ENCODE measurements around the gene EN1.

The EN1 gene

GRCh38 chr2:118842661-118843482 is 4.6 kb downstream of the EN1 start:
- DNase-seq = no peak

- DNase-seq = no peak
Observed at GRCh38 chr2:118841828-118842461, 5.5 kb downstream of the EN1 start.

DNA sequence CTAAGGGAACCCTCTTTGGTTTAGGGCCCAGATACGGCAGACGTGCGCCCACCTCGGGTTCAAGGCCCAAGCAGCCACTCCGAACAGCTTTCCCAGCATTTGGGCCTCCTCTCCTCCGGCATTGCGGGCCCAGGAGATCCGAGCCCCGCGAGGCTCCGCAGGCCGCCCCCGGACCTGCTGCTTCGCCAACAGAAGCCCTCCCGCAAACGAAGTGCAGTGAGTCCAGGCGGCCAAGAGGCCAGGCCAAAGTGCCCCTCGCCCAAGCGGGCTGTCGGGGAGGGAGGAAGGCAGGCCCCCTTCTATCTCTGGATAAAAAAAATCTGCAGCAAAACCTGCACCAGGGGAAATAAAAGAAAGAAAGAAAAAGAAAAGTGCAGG is 6.0 kb downstream of the EN1 start:
- no peak for DNase-seq

DNA sequence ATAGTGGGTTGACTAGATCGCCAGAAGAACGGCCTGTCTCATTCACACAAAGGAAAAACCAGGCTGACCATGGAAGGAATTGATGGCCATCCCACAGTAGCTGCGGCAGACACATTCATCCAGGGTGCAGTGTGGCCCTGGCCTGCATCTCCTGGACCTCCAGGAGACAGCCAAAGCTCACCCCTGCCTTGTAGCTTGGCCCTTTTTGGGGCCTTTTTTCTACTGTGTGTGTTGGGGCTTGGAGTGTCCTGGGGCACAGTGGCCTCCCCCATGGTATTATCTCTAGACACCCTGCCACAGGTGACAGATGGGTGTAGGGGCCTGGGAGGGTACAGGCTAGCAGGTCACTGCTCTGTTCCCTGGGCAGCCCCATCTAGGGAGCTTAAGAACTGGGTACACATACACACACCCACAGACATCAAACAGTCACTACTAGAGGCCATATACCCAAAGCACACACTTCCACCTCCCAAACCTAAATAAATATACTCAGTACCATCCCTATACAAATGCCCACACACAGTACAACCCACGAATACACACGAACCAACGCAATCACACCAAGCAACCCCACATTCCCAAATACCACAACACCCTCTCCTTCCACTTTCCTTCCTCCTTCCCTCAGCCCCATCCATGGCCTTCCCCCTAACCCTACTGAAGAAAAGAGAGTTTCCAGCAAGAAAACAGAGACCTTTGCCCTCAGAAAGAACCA is 8.6 kb downstream of the EN1 start:
- DNase-seq = no peak

DNA sequence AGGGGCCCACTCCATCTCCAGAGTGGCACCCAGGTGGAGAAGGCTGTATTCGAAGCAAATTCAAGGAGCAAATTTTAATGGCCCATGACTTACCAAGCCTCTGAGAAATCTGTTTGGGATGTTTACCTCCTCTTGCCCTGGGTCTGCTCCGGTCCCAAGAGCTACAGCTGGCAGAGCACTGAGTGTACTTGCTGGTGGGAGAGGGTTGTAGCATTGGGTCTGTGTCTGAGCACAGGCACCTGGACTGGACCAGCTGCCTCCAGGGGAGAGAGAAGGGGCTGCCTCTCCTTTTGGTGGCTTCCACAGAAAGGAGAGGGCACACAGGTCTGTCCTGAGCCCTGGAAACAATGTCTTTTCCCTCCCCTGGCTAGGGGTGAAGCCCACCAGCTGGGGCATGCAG is 9.8 kb downstream of the EN1 start:
- no peak for DNase-seq

DNA sequence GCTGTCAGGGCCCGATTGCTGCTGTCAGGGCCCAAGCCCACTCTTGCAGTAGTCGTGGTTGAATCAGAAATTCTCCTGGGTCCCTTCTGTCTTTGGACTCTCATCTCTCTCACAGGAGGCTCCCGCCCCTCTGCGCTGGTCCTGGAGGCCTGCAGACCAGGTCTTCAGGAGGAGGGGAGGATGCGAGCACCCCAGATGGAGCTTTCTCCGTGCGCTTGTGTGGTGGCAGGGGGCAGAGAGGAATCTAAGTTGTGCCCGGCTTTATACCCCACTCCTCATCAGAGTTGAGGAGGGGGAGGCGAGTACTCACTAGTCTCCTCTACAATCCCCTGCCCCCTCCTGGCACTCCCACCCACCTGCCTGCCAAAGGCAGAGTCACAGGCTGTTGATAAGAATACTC is 10.4 kb downstream of the EN1 start:
- no peak for DNase-seq

- DNase-seq = no peak
Observed at GRCh38 chr2:118836411-118836930, 11.0 kb downstream of the EN1 start.

- no peak for DNase-seq
Observed at GRCh38 chr2:118835746-118836410, 11.6 kb downstream of the EN1 start.

DNA sequence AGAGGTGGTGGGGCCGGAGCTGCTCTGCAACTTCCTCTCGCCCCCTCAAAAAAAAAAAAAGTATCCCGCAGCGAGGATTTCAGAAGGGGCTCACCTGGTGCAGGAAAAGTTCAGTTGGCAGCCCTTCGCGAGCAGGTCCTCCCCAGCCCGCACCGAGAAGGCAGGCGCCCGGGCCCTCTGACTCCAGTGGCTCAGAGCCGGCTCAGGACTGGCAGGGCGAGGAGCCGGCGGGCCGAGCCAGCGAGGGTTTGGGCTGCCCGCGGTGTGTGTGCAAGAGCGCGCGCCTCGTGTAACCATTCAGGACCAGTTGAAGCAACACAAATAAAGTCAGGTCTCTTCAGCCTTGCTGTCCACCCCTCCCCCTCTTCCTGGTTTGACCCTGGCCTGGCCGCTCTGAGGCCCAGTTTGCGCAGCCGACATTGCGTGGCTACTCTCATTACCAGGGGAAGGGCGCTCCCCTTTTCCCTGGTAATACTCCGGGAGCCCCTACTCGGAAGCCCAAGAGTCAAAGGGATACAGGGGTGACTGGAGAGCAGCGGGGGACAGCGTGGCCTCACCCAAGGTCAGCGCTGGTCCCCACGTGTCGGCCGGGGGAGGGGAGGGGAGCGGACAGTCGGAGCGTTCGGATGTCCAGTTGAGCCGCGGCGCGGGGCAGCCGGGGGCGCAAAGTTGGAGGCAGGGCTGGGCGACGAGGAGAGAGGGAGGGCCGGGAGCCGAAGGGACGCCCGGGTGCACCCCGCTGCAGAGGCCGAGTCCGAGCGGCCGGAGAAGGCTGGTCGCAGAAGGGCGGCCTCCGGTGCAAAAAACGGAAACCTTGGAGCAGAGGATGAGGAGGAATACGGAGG is 12.3 kb downstream of the EN1 start:
- no peak for DNase-seq

DNA sequence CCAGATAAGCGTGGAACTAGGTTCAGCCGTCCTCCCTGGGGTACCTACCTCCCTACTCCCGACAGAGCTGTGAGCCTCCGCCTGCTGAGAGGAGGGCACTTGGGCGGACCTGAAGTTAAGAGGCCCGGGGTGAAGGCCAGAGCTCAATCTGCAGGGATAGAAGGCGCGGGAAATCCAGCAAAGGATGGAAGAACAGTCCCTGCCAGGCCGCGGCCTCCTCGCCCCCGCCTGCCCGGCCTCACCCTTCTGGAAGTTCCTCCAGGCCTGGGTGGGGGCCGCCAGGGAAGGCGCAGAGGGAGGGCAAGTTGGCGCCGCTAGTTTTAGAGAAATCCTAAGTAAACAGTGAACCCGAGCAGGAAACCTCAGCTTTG is 13.0 kb downstream of the EN1 start:
- DNase-seq = no peak

GRCh38 chr2:118833716-118834439 is 13.6 kb downstream of the EN1 start:
- no peak for DNase-seq

DNA sequence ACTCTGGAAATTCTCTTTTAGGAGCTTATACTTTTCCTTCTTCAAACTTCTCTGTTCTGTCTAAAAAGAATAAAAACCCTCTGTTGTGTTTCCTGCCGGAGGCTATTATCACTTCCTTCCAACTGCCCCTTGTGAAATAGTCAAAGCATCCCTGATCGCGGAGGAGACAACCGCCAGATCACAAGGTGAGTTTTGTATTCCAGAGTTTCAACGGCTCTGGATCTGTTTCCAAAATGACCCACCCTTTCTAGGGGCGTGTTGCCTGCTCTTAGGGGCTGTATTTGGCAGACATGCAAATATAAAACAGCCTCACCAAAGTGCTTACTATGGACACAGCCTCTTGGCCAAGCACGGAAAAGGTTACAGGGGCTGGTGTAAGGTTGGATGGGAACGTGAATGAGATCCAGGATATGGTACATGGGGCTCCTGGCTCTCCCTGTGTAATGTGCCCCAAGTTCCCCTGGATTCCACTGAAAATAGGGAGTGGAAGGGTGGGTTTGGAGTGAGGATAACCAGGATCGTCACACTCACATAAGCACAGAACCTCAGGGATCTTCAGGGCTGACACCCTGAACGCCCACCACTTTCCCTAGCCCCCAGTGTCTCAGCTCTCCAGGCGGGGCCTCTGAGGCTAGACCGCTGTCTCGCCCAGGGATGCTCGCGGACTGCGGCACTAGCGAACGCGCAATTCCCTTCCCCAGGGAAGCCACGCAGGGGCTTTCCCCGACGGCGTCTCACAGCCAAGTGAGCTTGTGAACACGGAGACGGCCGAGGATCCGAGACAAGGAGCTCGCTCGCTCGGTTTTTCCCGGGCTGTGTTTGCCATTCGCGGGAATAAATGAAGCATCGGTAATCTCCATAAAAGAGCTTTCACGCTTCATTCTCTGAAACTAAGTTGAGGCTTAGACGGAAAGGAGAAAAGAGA is 14.4 kb downstream of the EN1 start:
- DNase-seq = no peak

GRCh38 chr2:118832071-118832790 is 15.2 kb downstream of the EN1 start:
- DNase-seq = no peak

DNA sequence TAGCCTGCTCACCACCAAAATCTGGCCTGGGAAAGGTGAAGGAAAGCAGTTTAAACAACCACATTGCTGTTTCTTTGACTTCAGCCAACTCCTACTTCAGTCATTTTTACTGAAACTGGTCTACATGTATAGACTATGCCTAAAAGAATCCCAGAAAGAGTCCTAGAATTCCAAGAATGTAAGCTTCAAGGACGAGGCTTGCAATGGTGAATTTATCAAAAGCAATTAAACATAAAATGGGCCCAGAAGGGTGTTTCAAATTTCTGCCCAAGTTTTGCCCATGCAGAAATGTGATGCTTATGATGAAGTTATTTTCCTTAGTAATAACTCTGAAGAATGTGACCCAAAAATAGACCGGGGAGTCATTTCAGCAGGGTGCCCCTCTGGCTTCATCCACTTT is 16.6 kb downstream of the EN1 start:
- no peak for DNase-seq

GRCh38 chr2:118830118-118830517 is 17.3 kb downstream of the EN1 start:
- DNase-seq = no peak

DNA sequence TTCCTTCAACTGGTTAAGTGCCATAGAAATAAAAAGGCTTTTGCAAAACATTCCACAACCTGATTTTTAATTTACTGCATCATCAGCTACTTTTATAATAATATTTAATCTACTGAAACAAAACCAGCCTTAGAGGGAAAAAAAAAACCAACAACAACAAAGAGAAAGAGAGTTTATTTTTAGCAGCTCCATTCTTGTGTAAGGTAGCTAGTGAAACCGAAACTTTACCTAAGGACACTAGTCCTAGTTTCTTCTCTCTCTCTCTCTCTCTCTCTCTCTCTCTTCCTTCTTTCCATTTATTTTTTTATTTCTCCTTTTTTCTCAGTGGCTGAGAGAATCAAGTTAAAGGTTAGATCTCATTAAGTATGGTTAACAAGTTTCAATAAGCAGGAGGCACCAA is 21.4 kb downstream of the EN1 start:
- DNase-seq = no peak

DNA sequence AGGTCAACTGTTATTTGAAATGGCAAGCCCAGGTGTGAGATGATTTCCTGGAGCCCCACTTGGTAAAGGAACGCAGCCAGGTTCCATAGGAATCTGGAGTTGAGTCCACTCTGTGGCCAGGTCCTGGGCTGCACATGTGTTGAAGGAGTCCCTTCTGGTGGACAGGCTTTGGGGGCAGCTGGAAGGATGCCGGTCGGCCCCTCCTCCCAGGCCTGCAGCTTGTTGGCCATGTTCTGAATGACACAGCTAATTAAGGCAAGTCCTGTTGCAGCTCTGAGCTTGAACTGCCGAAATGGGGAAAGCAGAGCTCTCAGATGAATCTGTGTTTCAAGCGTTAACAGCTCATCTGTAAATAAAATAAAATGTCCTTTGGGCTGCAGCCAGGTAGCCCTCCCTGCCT is 23.8 kb downstream of the EN1 start:
- no peak for DNase-seq

DNA sequence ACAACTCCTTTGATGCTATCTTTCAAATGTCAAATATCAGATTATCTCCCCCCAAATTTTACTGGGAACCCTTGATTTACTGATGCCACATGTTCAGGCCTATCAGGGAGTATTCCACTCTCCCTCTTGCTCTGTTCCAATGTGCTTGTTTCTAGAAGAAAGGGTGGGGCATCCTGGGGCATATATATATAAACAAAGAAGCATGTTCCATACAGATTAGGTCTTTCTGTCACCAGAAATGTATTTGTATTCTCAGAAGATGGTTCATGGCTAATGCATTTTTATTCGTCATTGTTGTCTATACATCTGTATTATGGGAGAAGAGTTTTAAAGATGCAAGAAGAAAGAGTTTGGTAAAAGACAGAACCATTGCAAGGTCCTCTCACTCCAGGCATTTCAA is 24.9 kb downstream of the EN1 start:
- DNase-seq = no peak

GRCh38 chr2:118822015-118822414 is 25.4 kb downstream of the EN1 start:
- DNase-seq = no peak

DNA sequence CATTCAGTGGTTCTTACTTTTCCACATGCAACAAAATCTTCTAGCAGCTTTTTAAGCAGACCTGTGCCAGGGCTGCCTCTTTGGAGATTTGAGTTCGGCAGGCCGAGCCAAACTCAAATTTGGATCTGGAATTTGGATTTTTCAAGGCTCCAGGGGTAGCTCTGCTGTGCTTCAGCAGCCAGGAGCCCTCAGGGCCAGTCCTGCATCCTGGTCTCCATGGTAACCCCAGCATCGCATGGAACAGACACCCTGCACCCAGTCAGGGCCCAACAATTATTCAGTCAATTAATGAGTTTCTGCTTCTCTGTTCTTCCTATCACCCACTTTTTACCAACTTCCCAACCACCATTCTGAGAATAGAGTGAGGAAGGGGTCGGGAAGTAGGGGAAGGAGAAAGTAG is 30.0 kb downstream of the EN1 start:
- DNase-seq = no peak

All from activated CD4-positive, alpha-beta T cell treated with anti-CD3 and anti-CD28 coated beads, Interleukin-2, amount 50 U/mL, for 4 hours (primary cell).